OCI-LY1 (cell line): Measurements from ENCODE around the gene TBCD.

Experiments used
- H2AFZ ChIP-seq: fragments of 200-600 bp; sonication (generic), shearing (Covaris generic); 2 replicates; pipeline ENCODE4 v1.6.0; 2014; ENCODE audit warnings: antibody characterized with exemption, mild to moderate bottlenecking, low read length
- H3F3A ChIP-seq: fragments of 200-600 bp; sonication (generic), shearing (Covaris generic); 2 replicates; pipeline ENCODE4 v1.6.0; 2014; ENCODE audit warnings: mild to moderate bottlenecking, antibody characterized with exemption, low read length, moderate library complexity; ENCODE audit not compliant: insufficient read depth
- H3K27ac ChIP-seq: fragments of 200-600 bp; sonication (generic); 2 replicates; pipeline ENCODE4 v1.5.1; 2014; ENCODE audit warnings: low read length, mixed run types, mild to moderate bottlenecking, low read depth; ENCODE audit not compliant: poor library complexity, severe bottlenecking
- H3K27me3 ChIP-seq: fragments of 200-600 bp; sonication (generic); 2 replicates; pipeline ENCODE4 v1.6.0; 2014; ENCODE audit warnings: antibody characterized with exemption, mild to moderate bottlenecking, low read length, moderate library complexity; ENCODE audit not compliant: insufficient read depth
- H3K36me3 ChIP-seq: fragments of 200-600 bp; sonication (generic); 2 replicates; pipeline ENCODE4 v1.6.1; 2014; ENCODE audit warnings: mild to moderate bottlenecking, antibody characterized with exemption, low read length, moderate library complexity, mixed read lengths; ENCODE audit not compliant: insufficient read depth
- H3K4me1 ChIP-seq: fragments of 200-600 bp; sonication (generic); 2 replicates; pipeline ENCODE4 v1.5.1; 2014; ENCODE audit warnings: mild to moderate bottlenecking, low read length, moderate library complexity; ENCODE audit not compliant: insufficient read depth, severe bottlenecking
- H3K4me2 ChIP-seq: fragments of 200-600 bp; sonication (generic), shearing (Covaris generic); 2 replicates; pipeline ENCODE4 v1.6.1; 2014; ENCODE audit warnings: low read length
- H3K4me3 ChIP-seq: fragments of 200-600 bp; sonication (generic); 2 replicates; pipeline ENCODE4 v1.5.1; 2014; ENCODE audit warnings: low read length, low read depth, mild to moderate bottlenecking, mixed read lengths; ENCODE audit not compliant: poor library complexity, severe bottlenecking
- H3K79me2 ChIP-seq: fragments of 200-600 bp; shearing (Covaris generic); 2 replicates; pipeline ENCODE4 v1.6.1; 2016; ENCODE audit warnings: mixed run types, low read length, mixed read lengths; ENCODE audit not compliant: insufficient read depth
- H3K9ac ChIP-seq: fragments of 200-600 bp; sonication (generic), shearing (Covaris generic); 2 replicates; pipeline ENCODE4 v1.6.1; 2014; ENCODE audit warnings: mild to moderate bottlenecking, low read length, mixed read lengths
- H3K9me2 ChIP-seq: fragments of 200-600 bp; sonication (generic), shearing (Covaris generic); 2 replicates; pipeline ENCODE4 v1.6.1; 2014; ENCODE audit warnings: low read depth, mild to moderate bottlenecking, low read length, mixed read lengths
- H3K9me3 ChIP-seq: fragments of 200-600 bp; shearing (Covaris generic); 2 replicates; pipeline ENCODE4 v1.6.1; 2014; ENCODE audit warnings: low read length, mixed read lengths
- H4K20me1 ChIP-seq: fragments of 200-600 bp; sonication (generic), shearing (Covaris generic); 2 replicates; pipeline ENCODE4 v1.6.0; 2016; ENCODE audit warnings: mild to moderate bottlenecking, low read length; ENCODE audit not compliant: insufficient read depth
- EZH2 ChIP-seq: fragments of 200-600 bp; sonication (generic), shearing (Covaris generic); IDR thresholded peaks from 2 replicates; pipeline ENCODE4 v1.8.0; 2017; ENCODE audit warnings: borderline replicate concordance, mixed run types, mild to moderate bottlenecking, antibody characterized with exemption, low read length, moderate library complexity, mixed read lengths
- TF ChIP-seq, protein P1 (sequence below): fragments of 200-600 bp; sonication (generic), shearing (Covaris generic); IDR thresholded peaks from 2 replicates; pipeline ENCODE4 v1.5.1; 2017; ENCODE audit warnings: mild to moderate bottlenecking, antibody characterized with exemption, low read length, moderate library complexity, mixed read lengths

The TBCD gene

DNA sequence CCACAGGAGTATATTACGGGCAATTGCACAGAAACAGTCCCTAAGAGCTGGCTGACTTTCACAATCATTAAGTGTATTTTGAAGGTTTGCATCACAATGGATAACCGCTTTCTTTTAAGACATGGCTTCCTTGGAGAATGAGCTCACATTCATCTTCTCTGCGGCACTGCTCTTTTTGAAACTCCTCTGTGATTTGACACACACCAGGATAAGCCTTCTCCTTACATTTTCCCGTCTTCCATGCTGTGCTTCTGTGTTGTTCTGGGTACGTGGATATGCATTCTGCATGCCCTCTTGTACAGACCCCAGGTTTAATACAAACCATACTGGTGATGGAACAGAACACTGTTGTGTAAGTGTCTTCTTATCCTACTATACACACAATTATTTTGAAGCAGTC is 238.0 kb downstream of the TBCD start:
- no peak overlapping the region for H3K9ac ChIP-seq
- H3K27me3 ChIP-seq: no peaks in the 10 kb centered on the region

DNA sequence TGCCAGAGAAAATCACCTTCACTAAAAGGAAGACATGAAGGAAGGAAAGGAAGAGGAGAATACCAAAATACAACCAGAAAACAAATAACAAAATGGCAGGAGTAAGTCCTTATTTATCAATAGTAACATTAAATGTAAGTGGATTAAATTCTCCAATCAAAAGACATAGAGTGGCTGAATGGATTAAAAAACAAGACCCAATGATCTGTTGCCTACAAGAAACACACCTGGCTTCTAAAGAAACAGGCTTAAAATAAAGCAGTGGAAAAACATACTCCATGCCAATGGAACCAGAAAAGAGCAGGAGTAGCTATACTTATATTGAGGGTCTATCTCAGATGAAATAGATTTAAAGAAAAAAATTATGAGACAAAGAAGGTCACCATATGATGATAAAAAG is 241.1 kb downstream of the TBCD start:
- Histone ChIP-seq H3K4me1 (no peaks in the 10 kb centered on the region), H3K79me2 (no peaks in the 10 kb centered on the region), H3K27me3 (no peaks in the 10 kb centered on the region), H3K4me2 (no peak overlapping the region), H2AFZ (no peak overlapping the region), H3K9me2 (no peaks in the 10 kb centered on the region), H3F3A (no peaks in the 10 kb centered on the region), H3K9me3 (peaks cover 7% of the 10 kb centered on the region; the same call in 1 of the 2 replicates), H3K9ac (no peak overlapping the region), H3K27ac (no peak overlapping the region), H4K20me1 (no peaks in the 10 kb centered on the region), H3K4me3 (no peak overlapping the region), H3K36me3 (no peaks in the 10 kb centered on the region; the same call in 1 of the 2 replicates)
- TF ChIP-seq, protein P1, sequence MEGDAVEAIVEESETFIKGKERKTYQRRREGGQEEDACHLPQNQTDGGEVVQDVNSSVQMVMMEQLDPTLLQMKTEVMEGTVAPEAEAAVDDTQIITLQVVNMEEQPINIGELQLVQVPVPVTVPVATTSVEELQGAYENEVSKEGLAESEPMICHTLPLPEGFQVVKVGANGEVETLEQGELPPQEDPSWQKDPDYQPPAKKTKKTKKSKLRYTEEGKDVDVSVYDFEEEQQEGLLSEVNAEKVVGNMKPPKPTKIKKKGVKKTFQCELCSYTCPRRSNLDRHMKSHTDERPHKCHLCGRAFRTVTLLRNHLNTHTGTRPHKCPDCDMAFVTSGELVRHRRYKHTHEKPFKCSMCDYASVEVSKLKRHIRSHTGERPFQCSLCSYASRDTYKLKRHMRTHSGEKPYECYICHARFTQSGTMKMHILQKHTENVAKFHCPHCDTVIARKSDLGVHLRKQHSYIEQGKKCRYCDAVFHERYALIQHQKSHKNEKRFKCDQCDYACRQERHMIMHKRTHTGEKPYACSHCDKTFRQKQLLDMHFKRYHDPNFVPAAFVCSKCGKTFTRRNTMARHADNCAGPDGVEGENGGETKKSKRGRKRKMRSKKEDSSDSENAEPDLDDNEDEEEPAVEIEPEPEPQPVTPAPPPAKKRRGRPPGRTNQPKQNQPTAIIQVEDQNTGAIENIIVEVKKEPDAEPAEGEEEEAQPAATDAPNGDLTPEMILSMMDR: no peak
- TF ChIP-seq EZH2: no peak

More for the DNA sequence above, 238.0 kb downstream of the TBCD start:
- Histone ChIP-seq H3K9me2 (no peaks in the 10 kb centered on the region), H3K4me1 (peaks cover 14% of the 10 kb centered on the region), H3K79me2 (no peaks in the 10 kb centered on the region), H3K4me2 (no peak overlapping the region), H3K4me3 (no peak overlapping the region), H3K36me3 (no peaks in the 10 kb centered on the region; the same call in 1 of the 2 replicates), H3K9me3 (peaks cover 7% of the 10 kb centered on the region; the same call in 1 of the 2 replicates), H2AFZ (no peak overlapping the region), H3F3A (no peaks in the 10 kb centered on the region), H3K27ac (no peak overlapping the region), H4K20me1 (no peaks in the 10 kb centered on the region)
- TF ChIP-seq, protein P1: no peak
- no peak for TF ChIP-seq EZH2
